ENCODE data around the gene TBC1D1.

Gene TBC1D1

DNA sequence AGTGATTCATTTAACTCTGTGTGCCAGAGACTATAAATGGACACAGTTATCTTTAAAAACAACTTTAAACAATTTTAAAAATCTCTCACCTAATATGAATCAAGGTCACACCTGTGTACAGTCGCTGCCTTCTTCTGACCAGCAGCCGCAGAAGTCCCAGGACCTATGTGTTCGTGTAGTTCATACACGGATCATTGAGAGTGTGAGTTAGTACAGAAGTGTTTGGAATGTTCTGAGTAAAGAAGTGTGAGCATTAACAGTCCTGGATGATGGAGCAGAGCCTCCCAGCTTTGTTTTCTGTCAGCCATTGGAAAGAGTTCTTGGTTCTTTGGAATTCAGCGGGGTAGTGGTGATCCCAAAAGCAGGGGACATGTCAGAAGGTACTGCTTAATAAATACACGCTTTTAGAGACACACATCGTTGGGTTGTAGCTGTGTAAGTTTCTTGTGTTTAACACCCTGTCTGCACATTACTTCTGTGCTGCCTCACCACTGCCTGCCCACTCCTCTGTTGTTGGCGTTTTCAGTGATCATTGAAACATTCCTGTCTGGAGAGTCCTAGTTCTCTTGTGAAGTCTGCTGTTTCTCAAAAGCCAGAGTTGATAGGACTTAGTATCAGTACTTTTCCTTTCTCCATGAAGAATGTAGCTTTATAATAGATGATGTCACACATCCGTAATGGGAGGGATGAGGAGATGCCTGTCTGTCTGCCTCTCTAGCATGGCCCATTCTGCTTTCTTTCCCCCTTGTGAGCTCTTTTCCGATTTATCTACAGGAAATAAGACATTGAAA lies 159.9 kb downstream of the TBC1D1 start:
- CTCF ChIA-PET: no interaction called here
- DNase-seq: no peak
- H3K4me1 Mint-ChIP-seq: no peaks in the 10 kb centered on the region
- H3K27ac Mint-ChIP-seq: no peak overlapping the region
- H3K36me3 Mint-ChIP-seq: peaks cover 46% of the 10 kb centered on the region
- no peaks in the 10 kb centered on the region for H3K9me3 Mint-ChIP-seq
- no peaks in the 10 kb centered on the region for H3K27me3 Mint-ChIP-seq
- H3K4me3 Mint-ChIP-seq: no peak overlapping the region

DNA sequence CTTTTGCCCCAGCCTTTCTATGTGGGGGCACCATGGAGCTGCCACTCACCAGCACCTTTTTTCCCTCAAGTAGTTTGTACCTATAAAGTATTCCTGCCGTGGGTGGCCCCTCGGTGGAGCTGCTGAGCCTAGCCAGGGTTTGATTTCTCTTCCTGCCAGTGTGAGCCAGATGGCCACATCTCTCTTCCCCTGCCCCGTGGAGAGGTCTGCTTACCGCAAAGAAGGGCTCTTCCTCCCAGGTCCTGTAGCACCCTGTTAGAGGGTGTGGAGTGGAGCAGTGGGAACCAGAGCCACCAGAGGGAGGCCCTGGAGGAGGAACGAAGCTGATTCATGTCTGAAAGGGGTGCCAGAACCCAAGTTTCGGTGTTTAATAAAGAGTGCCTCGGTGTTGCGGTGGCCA lies 164.7 kb downstream of the TBC1D1 start:
- no peaks in the 10 kb centered on the region for H3K9me3 Mint-ChIP-seq
- H3K4me3 Mint-ChIP-seq: no peak overlapping the region
- peaks cover 54% of the 10 kb centered on the region for H3K36me3 Mint-ChIP-seq

DNA sequence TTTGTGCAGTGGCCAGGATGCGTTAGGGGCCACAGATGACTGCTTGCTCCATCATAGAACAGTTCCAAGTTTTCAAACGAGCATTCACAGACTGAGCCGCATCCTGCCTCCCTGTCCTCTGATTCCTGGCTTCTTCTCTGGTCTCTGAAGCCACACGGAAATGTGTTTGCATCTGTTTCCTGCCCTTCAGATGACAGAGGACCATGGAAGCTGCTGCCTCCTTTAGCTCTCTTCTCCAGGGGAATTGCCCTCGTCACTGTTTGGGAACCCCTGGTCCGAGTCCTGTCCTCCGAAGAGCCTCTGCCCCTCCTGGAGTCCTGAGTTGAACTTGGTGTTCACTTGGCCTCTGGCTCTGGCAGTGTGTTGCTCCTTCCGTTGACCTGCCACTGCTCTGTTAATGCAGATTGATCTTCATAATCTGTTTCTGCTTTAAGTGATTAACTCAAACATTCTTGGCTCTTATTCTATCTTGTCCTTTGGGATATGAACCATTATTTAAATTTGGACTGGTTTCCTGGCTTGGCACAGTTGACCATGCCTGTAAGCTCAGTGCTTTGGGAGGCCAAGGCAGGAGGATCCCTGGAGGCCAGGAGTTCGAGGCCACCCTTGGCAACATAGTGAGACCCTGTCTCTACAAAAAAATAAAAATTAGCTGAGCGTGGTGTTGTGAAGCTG lies 165.3 kb downstream of the TBC1D1 start:
- H3K36me3 Mint-ChIP-seq: peaks cover 56% of the 10 kb centered on the region
- DNase-seq: no peak
- H3K4me1 Mint-ChIP-seq: no peaks in the 10 kb centered on the region
- CTCF ChIA-PET: interaction anchor here (1.0 kb wide), 1 partner anchor 13 kb away, joined by 3 read pairs; no protein-coding TSS in a partner anchor
- H3K9me3 Mint-ChIP-seq: no peaks in the 10 kb centered on the region
- no peaks in the 10 kb centered on the region for H3K27me3 Mint-ChIP-seq
- no peak overlapping the region for H3K27ac Mint-ChIP-seq
- no peak overlapping the region for H3K4me3 Mint-ChIP-seq

More for the DNA sequence above, 164.7 kb downstream of the TBC1D1 start:
- H3K4me1 Mint-ChIP-seq: no peaks in the 10 kb centered on the region
- H3K27ac Mint-ChIP-seq: no peak overlapping the region
- no peaks in the 10 kb centered on the region for H3K27me3 Mint-ChIP-seq
- CTCF ChIA-PET: interaction anchor here (1.0 kb wide), 1 partner anchor 14 kb away, joined by 3 read pairs; no protein-coding TSS in a partner anchor
- no peak for DNase-seq

DNA sequence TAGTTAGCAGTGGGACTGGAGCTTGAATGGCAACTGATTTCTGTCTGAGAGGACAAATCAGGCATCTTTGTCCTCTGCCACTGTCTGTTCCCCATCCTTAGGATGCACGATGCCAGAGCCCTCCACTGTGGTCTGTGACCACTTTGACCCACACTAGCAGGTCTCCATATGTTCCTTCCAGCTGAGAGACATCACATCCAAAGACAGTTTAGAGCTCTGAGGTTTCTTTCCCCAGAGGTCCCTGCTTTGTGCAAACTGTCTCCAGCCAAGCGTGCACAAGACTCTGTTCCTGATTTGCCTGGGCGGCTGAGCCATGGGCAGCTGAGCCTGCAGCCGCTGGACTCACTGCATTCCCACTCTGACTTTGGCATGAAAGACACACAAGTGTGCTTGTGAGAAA lies 167.3 kb downstream of the TBC1D1 start:
- Mint-ChIP-seq H3K9me3 (no peaks in the 10 kb centered on the region), H3K4me1 (peaks cover 16% of the 10 kb centered on the region), H3K27ac (no peak overlapping the region), H3K27me3 (no peaks in the 10 kb centered on the region), H3K36me3 (peaks cover 59% of the 10 kb centered on the region), H3K4me3 (no peak overlapping the region)
- no peak for DNase-seq
- CTCF ChIA-PET: no interaction called here

GRCh38 chr4:38060829-38061431 lies 170.0 kb downstream of the TBC1D1 start:
- Mint-ChIP-seq H3K9me3 (no peaks in the 10 kb centered on the region), H3K4me1 (peaks cover 19% of the 10 kb centered on the region), H3K27me3 (no peaks in the 10 kb centered on the region), H3K36me3 (peaks cover 48% of the 10 kb centered on the region), H3K4me3 (no peak overlapping the region), H3K27ac (no peak overlapping the region)
- DNase-seq: no peak
- CTCF ChIA-PET: interaction anchor here (1.0 to 2.6 kb wide), 3 partner anchors 9 to 119 kb away, joined by 4 to 11 read pairs (median 9); no protein-coding TSS in a partner anchor

DNA sequence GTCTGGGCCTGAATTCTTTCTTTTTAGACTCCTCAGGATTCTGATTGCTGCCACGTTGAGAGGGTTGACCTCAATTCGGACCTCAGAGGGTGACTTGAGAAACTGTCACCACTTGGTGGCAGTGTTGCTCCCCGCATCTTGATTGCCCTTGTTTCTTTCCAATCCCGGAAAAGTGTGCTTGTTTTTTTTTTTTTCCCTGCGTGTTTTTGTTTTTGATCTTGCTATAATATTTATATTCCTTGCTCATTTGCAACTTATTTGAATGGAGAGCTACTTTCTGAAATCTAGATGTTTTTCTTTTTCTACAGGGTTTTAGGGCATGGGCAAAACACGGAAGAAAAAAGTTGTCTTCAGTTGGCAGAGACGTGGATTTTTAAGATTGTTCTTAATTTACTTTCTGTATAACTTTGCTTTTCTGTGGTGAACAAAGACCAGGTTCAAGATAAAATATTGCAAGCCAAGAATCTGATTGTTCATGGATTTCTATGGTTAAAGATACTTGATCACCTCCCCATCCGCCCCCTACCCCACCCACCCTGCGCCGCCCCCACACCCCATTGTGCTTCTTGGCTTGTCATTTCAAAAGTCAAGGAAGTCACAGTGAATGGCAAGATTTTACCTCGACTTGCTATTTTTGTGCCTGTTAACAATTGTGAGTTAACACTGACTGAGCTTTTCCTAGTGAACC lies 171.3 kb downstream of the TBC1D1 start:
- Mint-ChIP-seq H3K36me3 (peaks cover 44% of the 10 kb centered on the region), H3K4me1 (peaks cover 19% of the 10 kb centered on the region), H3K4me3 (peak overlapping the region; percentile 72), H3K27ac (peak overlapping the region; percentile 51), H3K27me3 (no peaks in the 10 kb centered on the region), H3K9me3 (no peaks in the 10 kb centered on the region)
- CTCF ChIA-PET: interaction anchor here (0.7 to 4.4 kb wide), 11 partner anchors 10 to 743 kb away, joined by 3 to 18 read pairs (median 4); no protein-coding TSS in a partner anchor
- DNase-seq: peak; percentile 80

DNA sequence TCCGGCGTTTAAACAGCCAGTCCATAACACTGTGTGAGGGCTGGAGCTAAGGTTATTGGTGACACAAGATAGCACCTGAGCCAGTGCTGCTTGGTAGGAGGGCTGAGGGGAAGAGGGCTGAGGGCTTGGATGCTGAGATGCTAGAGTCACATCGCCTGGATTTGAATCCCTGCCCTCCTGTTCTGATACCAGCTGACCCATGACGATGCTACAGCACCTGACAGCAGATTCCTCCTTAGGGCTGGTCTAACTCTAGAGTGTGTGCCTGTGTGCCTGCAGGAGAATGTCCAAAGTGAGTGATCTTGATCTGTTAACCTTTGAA lies 171.9 kb downstream of the TBC1D1 start:
- CTCF ChIA-PET: interaction anchor here (0.8 to 4.4 kb wide), 8 partner anchors 90 to 666 kb away, joined by 3 to 18 read pairs (median 4); no protein-coding TSS in a partner anchor
- no peak for DNase-seq
- Mint-ChIP-seq H3K4me1 (peaks cover 19% of the 10 kb centered on the region), H3K4me3 (no peak overlapping the region), H3K9me3 (no peaks in the 10 kb centered on the region), H3K27ac (peak overlapping the region; percentile 22), H3K36me3 (peaks cover 44% of the 10 kb centered on the region), H3K27me3 (no peaks in the 10 kb centered on the region)

- Mint-ChIP-seq H3K36me3 (peaks cover 43% of the 10 kb centered on the region), H3K4me1 (peaks cover 38% of the 10 kb centered on the region), H3K27me3 (no peaks in the 10 kb centered on the region), H3K4me3 (no peak overlapping the region), H3K9me3 (no peaks in the 10 kb centered on the region), H3K27ac (no peak overlapping the region)
- CTCF ChIA-PET: interaction anchor here (2.5 to 4.4 kb wide), 2 partner anchors 115 to 610 kb away, joined by 7 to 18 read pairs; no protein-coding TSS in a partner anchor
- no peak for DNase-seq
These were observed 174.3 kb downstream of the TBC1D1 start for GRCh38 chr4:38065176-38065575.

- H3K36me3 Mint-ChIP-seq: peaks cover 43% of the 10 kb centered on the region
- H3K4me1 Mint-ChIP-seq: peaks cover 45% of the 10 kb centered on the region
- H3K27ac Mint-ChIP-seq: no peak overlapping the region
- no peak overlapping the region for H3K4me3 Mint-ChIP-seq
- DNase-seq: no peak
- no peaks in the 10 kb centered on the region for H3K9me3 Mint-ChIP-seq
- no peaks in the 10 kb centered on the region for H3K27me3 Mint-ChIP-seq
- CTCF ChIA-PET: interaction anchor here (2.5 kb wide), 1 partner anchor 114 kb away, joined by 7 read pairs; no protein-coding TSS in a partner anchor
These were observed 175.0 kb downstream of the TBC1D1 start for GRCh38 chr4:38065900-38066299.

GRCh38 chr4:38067499-38067898 lies 176.6 kb downstream of the TBC1D1 start:
- Mint-ChIP-seq H3K9me3 (no peaks in the 10 kb centered on the region), H3K36me3 (peaks cover 47% of the 10 kb centered on the region), H3K27me3 (no peaks in the 10 kb centered on the region), H3K4me1 (peaks cover 50% of the 10 kb centered on the region), H3K4me3 (no peak overlapping the region), H3K27ac (no peak overlapping the region)
- CTCF ChIA-PET: interaction anchor here (0.6 to 4.1 kb wide), 3 partner anchors 114 to 608 kb away, joined by 3 to 42 read pairs (median 24); no protein-coding TSS in a partner anchor
- no peak for DNase-seq

DNA sequence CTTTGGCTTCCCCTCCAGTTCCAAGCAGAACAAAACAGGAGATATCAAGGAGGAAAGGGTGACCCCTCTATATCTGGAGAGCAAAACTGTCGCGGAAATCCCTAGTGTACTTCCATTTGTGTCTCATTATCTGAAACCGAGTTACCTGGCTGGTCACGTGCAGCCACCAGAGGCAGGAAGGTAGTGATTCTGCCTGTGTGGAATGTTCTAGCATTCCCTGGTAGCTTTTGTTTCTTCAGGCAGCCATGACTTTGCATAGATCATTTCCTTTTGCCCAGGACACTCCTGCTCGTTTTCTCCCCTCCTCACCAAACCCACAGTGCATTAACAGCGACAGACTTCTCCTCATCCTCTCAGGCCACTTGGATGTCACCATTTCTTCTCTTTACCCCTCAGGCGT lies 177.2 kb downstream of the TBC1D1 start:
- Mint-ChIP-seq H3K36me3 (peaks cover 50% of the 10 kb centered on the region), H3K9me3 (no peaks in the 10 kb centered on the region), H3K27ac (no peak overlapping the region), H3K27me3 (no peaks in the 10 kb centered on the region), H3K4me1 (peaks cover 49% of the 10 kb centered on the region), H3K4me3 (no peak overlapping the region)
- CTCF ChIA-PET: interaction anchor here (0.6 to 4.1 kb wide), 10 partner anchors 11 to 691 kb away, joined by 3 to 42 read pairs (median 8); no protein-coding TSS in a partner anchor
- no peak for DNase-seq

GRCh38 chr4:38069271-38069760 lies 178.4 kb downstream of the TBC1D1 start:
- peak; percentile 69 for DNase-seq
- Mint-ChIP-seq H3K9me3 (no peaks in the 10 kb centered on the region), H3K4me1 (peaks cover 47% of the 10 kb centered on the region), H3K27ac (no peak overlapping the region), H3K4me3 (no peak overlapping the region), H3K27me3 (no peaks in the 10 kb centered on the region), H3K36me3 (peaks cover 52% of the 10 kb centered on the region)
- CTCF ChIA-PET: interaction anchor here (0.6 to 4.1 kb wide), 26 partner anchors 9 to 690 kb away, joined by 3 to 42 read pairs (median 4); no protein-coding TSS in a partner anchor

GRCh38 chr4:38071801-38072431 lies 181.0 kb downstream of the TBC1D1 start:
- DNase-seq: no peak
- Mint-ChIP-seq H3K27ac (peak overlapping the region; percentile 68), H3K9me3 (no peaks in the 10 kb centered on the region), H3K4me3 (no peak overlapping the region), H3K27me3 (no peaks in the 10 kb centered on the region), H3K36me3 (peaks cover 72% of the 10 kb centered on the region), H3K4me1 (peaks cover 54% of the 10 kb centered on the region)
- CTCF ChIA-PET: interaction anchor here (0.7 to 1.2 kb wide), 3 partner anchors 10 to 131 kb away, joined by 3 to 5 read pairs (median 3); no protein-coding TSS in a partner anchor

All from activated naive CD4-positive, alpha-beta T cell treated with anti-CD3 and anti-CD28 coated beads, Interleukin-2, amount 10 ng/mL, durations not matched to agents 7 days and 5 days (primary cell).